GM12891 (cell line): ENCODE measurements around the gene TLE1.

Experiments used
- POLR2A ChIP-seq: IDR thresholded peaks from 2 replicates; pipeline ENCODE4 v1.6.1; 2011; ENCODE audit warnings: low read depth, low read length, control low read depth
- POLR2AphosphoS5 ChIP-seq: IDR thresholded peaks from 2 replicates; pipeline ENCODE4 v1.6.1; 2011; ENCODE audit warnings: low read depth, low read length, control low read depth
- TAF1 ChIP-seq: IDR thresholded peaks from 2 replicates; pipeline ENCODE4 v1.6.1; 2011; ENCODE audit warnings: low read depth, low read length, control low read depth

DNA sequence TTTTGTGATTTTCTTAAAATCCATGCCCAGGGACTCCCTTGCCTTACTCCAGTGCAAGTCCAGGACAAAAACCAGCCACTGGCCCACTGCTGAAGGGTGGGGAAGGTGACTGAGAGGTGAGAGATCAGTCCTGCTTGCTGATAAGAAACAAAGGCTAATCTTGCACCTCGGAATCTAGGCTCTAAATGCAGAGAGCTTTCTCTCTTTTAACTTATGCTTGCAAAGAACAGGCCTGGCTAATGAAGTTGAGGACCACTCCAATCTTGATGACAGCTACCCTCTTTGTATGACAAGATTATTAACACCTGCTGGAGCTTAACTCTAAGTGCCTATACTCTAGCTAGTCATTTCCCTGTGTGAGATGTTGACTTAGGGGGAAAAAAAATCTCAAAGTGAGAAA lies 8.8 kb downstream of the TLE1 start:
- TF ChIP-seq POLR2AphosphoS5 = no peak
- no peak for TF ChIP-seq POLR2A
- no peak for TF ChIP-seq TAF1
